ENCODE data around the gene SMARCAL1. TPM values are rescaled to one million over a fixed set of nuclear protein-coding genes. Genes with fewer than 3 reads are reported as not detected.

The SMARCAL1 gene
- total RNA-seq, 1 experiment from 2014 or later, result 24.1 TPM

- BruUV-seq (replicated peaks), result no TSS peak
- Histone ChIP-seq H3K9me3 (no peaks in the 10 kb centered on the region), H3K27me3 (replicated peaks; ENCODE audit: control insufficient read depth, insufficient read depth, low read length) (no peaks in the 10 kb centered on the region), H3K4me3 (ENCODE audit: low read depth, low read length) (no peak overlapping the region), H3K36me3 (ENCODE audit: control insufficient read depth, insufficient read depth, low read length) (no peaks in the 10 kb centered on the region), H3K4me1 (no peaks in the 10 kb centered on the region)
- no peaks in the 10 kb centered on the region for H3K9me3 Mint-ChIP-seq (ENCODE audit: unreplicated experiment)
- no peak overlapping the region for H3K4me3 Mint-ChIP-seq (ENCODE audit: unreplicated experiment)
- H3K27me3 Mint-ChIP-seq (ENCODE audit: insufficient read depth, unreplicated experiment), result peaks cover 4% of the 10 kb centered on the region
- H3K27ac Mint-ChIP-seq (ENCODE audit: unreplicated experiment), result no peak overlapping the region
- TF ChIP-seq CTCF (IDR thresholded peaks at IDR 0.05; ENCODE audit: insufficient read depth in 1 of 2, low read depth in 1 of 2, low read length in 1 of 2, severe bottlenecking in 1 of 2, unreplicated experiment in 1 of 2), result no peak
- H3K4me1 Mint-ChIP-seq (ENCODE audit: low read depth, unreplicated experiment), result no peaks in the 10 kb centered on the region
- no peaks in the 10 kb centered on the region for H3K36me3 Mint-ChIP-seq (ENCODE audit: insufficient read depth, unreplicated experiment)
- ChIA-PET POLR2A (no interaction called here), CTCF (no interaction called here)
- intact Hi-C loops (cut with micrococcal nuclease; ENCODE audit: unreplicated experiment), result no loop called here
- no peak for DNase-seq
Observed at GRCh38 chr2:216385478-216385877, 26.8 kb upstream of the SMARCAL1 start.

DNA sequence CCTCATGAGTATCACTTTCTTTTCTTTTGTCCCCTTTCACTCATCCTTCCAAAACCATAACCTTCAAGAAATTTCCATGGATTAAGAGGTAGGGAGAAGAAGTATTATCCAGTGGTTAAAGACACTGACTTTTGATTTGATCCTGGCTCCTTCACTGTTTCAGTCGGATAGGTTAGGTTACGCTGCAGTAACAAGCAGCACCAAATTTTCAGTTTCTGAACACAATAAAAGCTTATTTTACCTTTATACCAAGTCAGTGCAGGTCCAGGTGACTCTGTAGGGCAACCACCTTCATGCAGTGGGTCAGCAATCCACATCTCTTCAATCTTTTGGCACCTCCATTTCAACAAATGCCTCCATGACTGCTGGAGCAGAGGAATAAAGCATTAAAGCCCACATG is 25.0 kb upstream of the SMARCAL1 start:
- Mint-ChIP-seq H3K9me3 (ENCODE audit: unreplicated experiment) (no peaks in the 10 kb centered on the region), H3K36me3 (ENCODE audit: insufficient read depth, unreplicated experiment) (no peaks in the 10 kb centered on the region), H3K27me3 (ENCODE audit: insufficient read depth, unreplicated experiment) (peaks cover 4% of the 10 kb centered on the region), H3K27ac (ENCODE audit: unreplicated experiment) (no peak overlapping the region), H3K4me3 (ENCODE audit: unreplicated experiment) (no peak overlapping the region), H3K4me1 (ENCODE audit: low read depth, unreplicated experiment) (no peaks in the 10 kb centered on the region)
- Histone ChIP-seq H3K4me1 (no peaks in the 10 kb centered on the region), H3K9me3 (no peaks in the 10 kb centered on the region), H3K27me3 (replicated peaks; ENCODE audit: control insufficient read depth, insufficient read depth, low read length) (no peaks in the 10 kb centered on the region), H3K36me3 (ENCODE audit: control insufficient read depth, insufficient read depth, low read length) (no peaks in the 10 kb centered on the region), H3K4me3 (ENCODE audit: low read depth, low read length) (no peak overlapping the region)
- intact Hi-C loops (cut with micrococcal nuclease; ENCODE audit: unreplicated experiment), result no loop called here
- DNase-seq, result no peak
- ChIA-PET CTCF (no interaction called here), POLR2A (no interaction called here)
- no TSS peak for BruUV-seq (replicated peaks)
- TF ChIP-seq CTCF (IDR thresholded peaks at IDR 0.05; ENCODE audit: insufficient read depth in 1 of 2, low read depth in 1 of 2, low read length in 1 of 2, severe bottlenecking in 1 of 2, unreplicated experiment in 1 of 2), result no peak

DNA sequence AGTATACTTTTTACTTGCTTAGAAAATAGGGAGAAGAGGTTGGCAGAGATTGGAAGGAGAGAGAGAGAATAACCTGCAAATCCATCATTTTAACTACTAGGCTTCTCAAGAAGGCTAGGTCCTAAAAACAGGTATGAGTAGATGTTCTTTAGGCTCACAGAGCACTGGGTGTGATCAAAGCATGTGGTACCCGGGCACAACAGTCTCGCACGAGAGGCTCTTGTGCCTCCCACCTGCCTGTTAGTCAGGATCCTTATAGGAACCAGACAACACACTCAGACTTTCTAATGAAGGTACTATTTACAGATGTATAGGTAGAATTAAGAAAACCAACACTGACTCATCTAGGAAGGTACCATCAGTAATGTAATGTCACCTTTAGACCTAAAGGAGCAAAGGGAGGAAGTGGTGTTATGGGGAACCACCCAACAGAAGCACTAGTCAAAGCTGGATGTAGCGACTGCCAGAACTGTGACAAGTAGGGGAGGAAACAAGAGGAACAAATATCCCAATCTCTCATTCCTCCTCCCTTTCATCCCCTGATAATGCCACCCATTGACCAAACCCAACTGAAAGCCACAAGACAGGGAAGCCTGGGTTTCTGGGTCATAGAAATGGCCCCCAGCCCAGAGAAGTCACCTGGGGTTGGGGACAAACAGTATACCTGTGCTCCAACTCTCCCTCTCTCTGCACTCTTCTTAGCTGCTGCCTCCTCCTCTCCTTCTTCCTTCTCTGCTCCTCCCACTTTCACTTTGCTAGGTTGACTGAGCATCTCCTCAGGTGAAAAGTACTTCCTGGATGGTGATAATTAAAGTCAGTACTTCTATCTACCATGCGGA is 24.0 kb upstream of the SMARCAL1 start:
- H3K27ac Mint-ChIP-seq (ENCODE audit: unreplicated experiment), result no peak overlapping the region
- intact Hi-C loops (cut with micrococcal nuclease; ENCODE audit: unreplicated experiment), result no loop called here
- H3K9me3 Mint-ChIP-seq (ENCODE audit: unreplicated experiment), result no peaks in the 10 kb centered on the region
- H3K27me3 Mint-ChIP-seq (ENCODE audit: insufficient read depth, unreplicated experiment), result peaks cover 6% of the 10 kb centered on the region
- TF ChIP-seq CTCF (IDR thresholded peaks at IDR 0.05; ENCODE audit: insufficient read depth in 1 of 2, low read depth in 1 of 2, low read length in 1 of 2, severe bottlenecking in 1 of 2, unreplicated experiment in 1 of 2), result no peak
- no peak for DNase-seq
- ChIA-PET CTCF (no interaction called here), POLR2A (no interaction called here)
- Histone ChIP-seq H3K9me3 (no peaks in the 10 kb centered on the region), H3K4me3 (ENCODE audit: low read depth, low read length) (no peak overlapping the region), H3K27me3 (replicated peaks; ENCODE audit: control insufficient read depth, insufficient read depth, low read length) (no peaks in the 10 kb centered on the region), H3K4me1 (no peaks in the 10 kb centered on the region), H3K36me3 (ENCODE audit: control insufficient read depth, insufficient read depth, low read length) (no peaks in the 10 kb centered on the region)
- no peak overlapping the region for H3K4me3 Mint-ChIP-seq (ENCODE audit: unreplicated experiment)
- H3K4me1 Mint-ChIP-seq (ENCODE audit: low read depth, unreplicated experiment), result no peaks in the 10 kb centered on the region
- H3K36me3 Mint-ChIP-seq (ENCODE audit: insufficient read depth, unreplicated experiment), result no peaks in the 10 kb centered on the region
- no TSS peak for BruUV-seq (replicated peaks)
